Panc1 (cell line): ENCODE data around the gene SMAD6.

Experiments
- CTCF ChIP-seq: fragments of 450-650 bp; IDR thresholded peaks from 2 replicates; pipeline ENCODE4 v1.5.1; 2017; ENCODE audit warnings: mild to moderate bottlenecking
- POLR2AphosphoS5 ChIP-seq: IDR thresholded peaks from 2 replicates; pipeline ENCODE4 v1.6.1; 2012; ENCODE audit warnings: mild to moderate bottlenecking, low read depth, low read length, moderate library complexity
- SIN3A ChIP-seq: IDR thresholded peaks from 2 replicates; pipeline ENCODE4 v1.6.1; 2012; ENCODE audit warnings: low read depth, mild to moderate bottlenecking, low read length, moderate library complexity, borderline replicate concordance; ENCODE audit not compliant: insufficient read depth
- TF ChIP-seq, protein P1 (sequence below), 2 experiments: IDR thresholded peaks; 2 replicates each; pipeline ENCODE4 v1.6.1; 2011 to 2012; ENCODE audit warnings: low read depth in 2 of 2, control low read depth in 1 of 2, low read length in 1 of 2, mild to moderate bottlenecking in 1 of 2, moderate library complexity in 1 of 2; ENCODE audit not compliant: insufficient read depth in 1 of 2

GRCh38 chr15:66743204-66743603 is 41.2 kb downstream of the SMAD6 start:
- TF ChIP-seq CTCF = no peak
- no peak for TF ChIP-seq SIN3A
- no peak for TF ChIP-seq POLR2AphosphoS5
- TF ChIP-seq, protein P1, sequence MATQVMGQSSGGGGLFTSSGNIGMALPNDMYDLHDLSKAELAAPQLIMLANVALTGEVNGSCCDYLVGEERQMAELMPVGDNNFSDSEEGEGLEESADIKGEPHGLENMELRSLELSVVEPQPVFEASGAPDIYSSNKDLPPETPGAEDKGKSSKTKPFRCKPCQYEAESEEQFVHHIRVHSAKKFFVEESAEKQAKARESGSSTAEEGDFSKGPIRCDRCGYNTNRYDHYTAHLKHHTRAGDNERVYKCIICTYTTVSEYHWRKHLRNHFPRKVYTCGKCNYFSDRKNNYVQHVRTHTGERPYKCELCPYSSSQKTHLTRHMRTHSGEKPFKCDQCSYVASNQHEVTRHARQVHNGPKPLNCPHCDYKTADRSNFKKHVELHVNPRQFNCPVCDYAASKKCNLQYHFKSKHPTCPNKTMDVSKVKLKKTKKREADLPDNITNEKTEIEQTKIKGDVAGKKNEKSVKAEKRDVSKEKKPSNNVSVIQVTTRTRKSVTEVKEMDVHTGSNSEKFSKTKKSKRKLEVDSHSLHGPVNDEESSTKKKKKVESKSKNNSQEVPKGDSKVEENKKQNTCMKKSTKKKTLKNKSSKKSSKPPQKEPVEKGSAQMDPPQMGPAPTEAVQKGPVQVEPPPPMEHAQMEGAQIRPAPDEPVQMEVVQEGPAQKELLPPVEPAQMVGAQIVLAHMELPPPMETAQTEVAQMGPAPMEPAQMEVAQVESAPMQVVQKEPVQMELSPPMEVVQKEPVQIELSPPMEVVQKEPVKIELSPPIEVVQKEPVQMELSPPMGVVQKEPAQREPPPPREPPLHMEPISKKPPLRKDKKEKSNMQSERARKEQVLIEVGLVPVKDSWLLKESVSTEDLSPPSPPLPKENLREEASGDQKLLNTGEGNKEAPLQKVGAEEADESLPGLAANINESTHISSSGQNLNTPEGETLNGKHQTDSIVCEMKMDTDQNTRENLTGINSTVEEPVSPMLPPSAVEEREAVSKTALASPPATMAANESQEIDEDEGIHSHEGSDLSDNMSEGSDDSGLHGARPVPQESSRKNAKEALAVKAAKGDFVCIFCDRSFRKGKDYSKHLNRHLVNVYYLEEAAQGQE (IDR thresholded peaks at IDR 0.05; ENCODE audit: insufficient read depth in 1 of 2, low read depth in 2 of 2, low read length in 1 of 2) = no peak
